GM12873 (cell line): Measurements from ENCODE around the gene FILIP1L.

Experiments used
- TF ChIP-seq, protein P1 (sequence below): IDR thresholded peaks from 2 replicates; pipeline ENCODE4 v1.5.1; 2012; ENCODE audit warnings: low read depth, mild to moderate bottlenecking, moderate library complexity, low read length, control low read depth; ENCODE audit not compliant: insufficient read depth; ENCODE audit errors: missing control alignments

Gene FILIP1L

DNA sequence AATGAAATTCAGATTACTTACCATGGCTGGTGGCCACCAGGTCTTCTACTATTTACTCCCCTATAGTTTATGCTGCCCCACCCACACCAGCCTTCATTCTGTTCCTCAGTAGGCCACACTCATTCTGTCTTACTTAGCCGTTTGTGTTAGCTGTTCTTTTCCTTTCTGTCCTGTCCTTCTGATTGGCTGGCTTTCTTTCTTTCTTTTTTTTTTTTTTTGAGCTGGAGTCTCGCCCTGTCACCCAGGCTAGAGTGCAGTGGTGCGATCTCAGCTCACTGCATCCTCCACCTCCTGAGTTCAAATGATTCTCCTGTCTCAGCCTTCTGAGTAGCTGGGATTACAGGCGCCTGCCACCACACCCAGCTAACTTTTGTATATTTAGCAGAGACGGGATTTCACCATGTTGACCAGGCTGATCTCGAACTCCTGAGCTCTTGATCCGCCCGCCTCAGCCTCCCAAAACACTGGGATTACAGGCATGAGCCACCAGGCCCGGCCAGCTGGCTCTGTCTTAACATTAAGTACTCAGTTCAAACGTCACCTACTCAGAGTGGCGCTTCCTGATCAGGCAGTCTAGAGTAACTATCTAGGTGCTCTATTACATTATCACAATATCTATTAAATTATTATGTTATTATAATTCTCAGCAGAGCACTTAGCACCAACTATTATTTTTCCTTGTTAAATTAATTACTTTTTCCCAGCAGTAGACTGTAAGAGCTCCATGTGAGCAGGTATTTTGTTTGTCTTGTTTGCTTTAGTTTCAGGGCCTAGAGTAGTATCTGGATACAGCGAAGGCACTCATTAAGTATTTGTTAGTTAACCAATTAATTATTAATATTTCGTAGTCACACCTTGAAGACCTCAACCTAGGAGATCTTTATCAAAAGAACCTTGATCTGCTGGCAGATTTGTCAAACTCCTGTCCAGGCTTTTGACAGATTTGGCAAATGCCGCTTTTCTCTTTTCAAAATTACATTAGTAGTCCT is 290.3 kb downstream of the FILIP1L start:
- TF ChIP-seq, protein P1, sequence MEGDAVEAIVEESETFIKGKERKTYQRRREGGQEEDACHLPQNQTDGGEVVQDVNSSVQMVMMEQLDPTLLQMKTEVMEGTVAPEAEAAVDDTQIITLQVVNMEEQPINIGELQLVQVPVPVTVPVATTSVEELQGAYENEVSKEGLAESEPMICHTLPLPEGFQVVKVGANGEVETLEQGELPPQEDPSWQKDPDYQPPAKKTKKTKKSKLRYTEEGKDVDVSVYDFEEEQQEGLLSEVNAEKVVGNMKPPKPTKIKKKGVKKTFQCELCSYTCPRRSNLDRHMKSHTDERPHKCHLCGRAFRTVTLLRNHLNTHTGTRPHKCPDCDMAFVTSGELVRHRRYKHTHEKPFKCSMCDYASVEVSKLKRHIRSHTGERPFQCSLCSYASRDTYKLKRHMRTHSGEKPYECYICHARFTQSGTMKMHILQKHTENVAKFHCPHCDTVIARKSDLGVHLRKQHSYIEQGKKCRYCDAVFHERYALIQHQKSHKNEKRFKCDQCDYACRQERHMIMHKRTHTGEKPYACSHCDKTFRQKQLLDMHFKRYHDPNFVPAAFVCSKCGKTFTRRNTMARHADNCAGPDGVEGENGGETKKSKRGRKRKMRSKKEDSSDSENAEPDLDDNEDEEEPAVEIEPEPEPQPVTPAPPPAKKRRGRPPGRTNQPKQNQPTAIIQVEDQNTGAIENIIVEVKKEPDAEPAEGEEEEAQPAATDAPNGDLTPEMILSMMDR: no peak

DNA sequence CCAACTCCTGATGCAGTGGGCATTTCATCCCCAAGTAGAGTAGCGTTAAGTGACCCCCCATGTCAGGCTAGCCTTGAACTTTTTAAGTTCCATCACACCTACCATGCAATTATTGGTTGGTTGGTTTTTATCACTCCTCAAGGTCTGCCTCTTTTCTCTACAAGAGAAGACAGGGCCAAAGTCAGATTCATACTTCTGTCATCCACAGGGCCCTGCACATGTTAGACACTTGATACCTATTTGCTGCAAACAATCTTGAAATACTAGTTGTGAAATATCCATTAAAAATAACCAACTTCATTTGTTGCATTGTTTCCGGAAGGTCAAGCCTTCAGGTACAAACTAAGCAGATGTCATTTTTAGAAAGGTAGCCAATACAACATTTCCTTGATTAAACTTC is 295.5 kb downstream of the FILIP1L start:
- TF ChIP-seq, protein P1: no peak

DNA sequence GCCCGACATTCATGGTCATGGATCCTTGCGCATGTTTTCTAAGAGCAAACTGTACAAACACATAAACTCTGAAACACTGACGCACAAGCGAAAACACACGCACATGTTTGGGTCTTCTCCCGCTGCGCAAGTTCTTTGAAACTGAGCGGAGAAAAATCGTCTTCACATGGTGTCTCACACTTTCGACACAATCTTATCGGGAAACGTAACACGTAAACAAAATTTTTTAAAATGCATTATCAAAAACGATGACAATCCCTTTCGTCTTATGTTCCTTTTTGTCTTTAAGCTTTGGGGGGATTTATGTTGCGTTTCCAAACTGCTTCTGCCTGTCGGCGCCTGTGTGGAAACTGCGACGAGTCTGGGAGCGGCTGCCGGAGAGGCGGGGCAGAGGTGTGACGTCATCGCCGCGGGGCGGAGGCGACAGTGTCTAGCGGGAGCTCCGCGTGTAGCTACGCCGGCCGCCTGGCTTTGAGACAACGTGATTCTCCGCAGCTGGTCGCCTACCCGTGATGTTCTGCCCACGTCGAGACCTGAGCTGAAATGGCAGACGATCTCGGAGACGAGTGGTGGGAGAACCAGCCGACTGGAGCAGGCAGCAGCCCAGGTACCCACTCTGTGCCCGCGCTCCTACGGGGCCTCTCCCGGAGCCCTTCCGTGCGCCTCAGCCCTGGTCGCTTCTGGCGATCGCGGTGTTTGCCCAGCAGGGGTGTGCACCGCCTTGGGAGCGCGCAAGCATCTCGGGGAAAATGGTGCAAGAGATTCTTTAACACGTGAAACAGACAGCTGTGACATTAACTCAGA is 296.7 kb downstream of the FILIP1L start, which contains the start of gene CMSS1:
Gene CMSS1, plus strand, starts transcription at position 426 of the 804 bp plus-strand sequence.
- TF ChIP-seq, protein P1: peak; percentile 43

DNA sequence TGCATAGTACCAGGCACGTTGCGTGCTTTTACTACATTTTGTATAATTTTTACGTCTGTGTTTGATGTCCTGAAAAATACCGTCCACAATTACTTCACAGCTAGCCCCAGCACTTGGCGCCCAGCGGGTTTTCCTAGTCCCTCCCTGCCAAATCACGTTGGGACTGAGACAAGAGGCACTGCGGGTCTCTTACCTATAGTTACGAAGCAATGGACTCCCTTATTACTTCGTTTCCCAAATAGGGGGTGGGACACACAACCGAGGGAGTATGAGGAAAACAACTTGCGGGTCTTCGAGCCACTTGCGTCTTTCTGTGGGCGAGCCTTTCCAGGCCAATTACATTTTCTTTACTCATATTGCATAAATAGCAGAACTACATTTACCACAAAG is 297.3 kb downstream of the FILIP1L start:
- TF ChIP-seq, protein P1: no peak

DNA sequence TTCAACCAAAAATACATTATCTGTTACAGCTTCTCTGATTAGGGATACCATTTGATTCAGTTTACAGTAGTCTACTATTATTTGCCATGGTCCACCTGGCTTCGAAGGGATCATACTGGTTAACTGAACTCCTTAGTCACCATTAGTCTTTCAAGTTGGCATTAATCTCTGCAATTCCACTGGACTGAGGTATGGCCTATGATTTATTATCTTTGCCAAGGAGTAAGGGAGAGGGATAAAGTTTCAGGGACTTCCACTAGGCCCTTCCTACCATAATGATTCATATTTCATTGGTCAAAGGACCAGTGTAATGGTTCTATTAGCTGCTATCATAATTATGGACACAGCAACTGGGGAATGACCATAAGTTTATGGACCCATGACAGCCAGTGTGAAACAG is 303.9 kb downstream of the FILIP1L start:
- TF ChIP-seq, protein P1: no peak

DNA sequence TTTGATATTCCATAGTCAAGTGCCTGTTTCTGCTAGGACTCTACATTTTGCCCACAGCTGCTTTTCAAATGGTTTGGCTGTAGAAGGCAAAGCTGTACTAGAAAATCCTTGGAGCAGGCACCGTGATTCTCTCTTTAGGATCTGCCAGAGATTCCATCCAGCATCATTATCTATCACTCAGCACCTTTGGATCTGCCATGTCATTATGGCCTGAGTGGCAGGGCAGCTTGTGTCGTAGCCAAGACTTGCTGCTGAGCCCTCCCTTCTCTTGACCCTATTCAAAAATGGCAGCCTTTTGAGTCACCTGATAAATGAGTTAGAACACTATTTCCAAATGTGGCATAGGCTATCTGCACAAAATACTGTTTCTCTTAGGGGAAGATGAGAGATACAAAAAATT is 304.7 kb downstream of the FILIP1L start:
- TF ChIP-seq, protein P1: no peak
